Peyer's patch (tissue), 4 donors: Measurements from ENCODE around the gene DBNDD2.

Experiments
- CTCF ChIP-seq, 6 experiments: fragments of 450-650 bp in 4 of 6; fragments of 200-600 bp in 2 of 6; sonication (generic) in 1 of 6; IDR thresholded peaks; one replicate each; pipeline ENCODE4 v1.5.1; 2017 to 2019; ENCODE audit warnings: antibody characterized with exemption in 6 of 6, mild to moderate bottlenecking in 3 of 6, moderate library complexity in 1 of 6
- POLR2A ChIP-seq, 2 donors: fragments of 450-650 bp; IDR thresholded peaks; one replicate each; pipeline ENCODE4 v1.5.1; 2017; ENCODE audit warnings: antibody characterized with exemption in 2 of 2, mild to moderate bottlenecking in 2 of 2, moderate library complexity in 2 of 2

GRCh38 chr20:45365444-45365970, 42.6 kb upstream of the DBNDD2 start:
- TF ChIP-seq CTCF (IDR thresholded peaks at IDR 0.05) = no peak
- TF ChIP-seq POLR2A (IDR thresholded peaks at IDR 0.05) = no peak
